K562 (cell line): ENCODE measurements around the gene ATP2A2. TPM values are rescaled to one million over a fixed set of nuclear protein-coding genes. Genes with fewer than 3 reads are reported as not detected.

Source experiments
- ATAC-seq: fragments of 200-7000 bp; cut with Tn5 transposase; 3 replicates; pipeline ENCODE4 v1.9.1; 2020; ENCODE audit warnings: moderate library complexity
- BruUV-seq: library from RNA; stranded (reverse); fragments of 400-500 nt; replicated peaks from 2 replicates; lab custom pipeline; 2021; lab: Mats Ljungman, UMichigan
- CTCF ChIA-PET: fragments of 300-600 bp; formaldehyde crosslinking; extraction: SDS; loops from one replicate; lab custom pipeline; 2021; ENCODE audit warnings: low intra/inter-chr PET ratio; lab: Yijun Ruan, JAX
- POLR2A ChIA-PET: fragments of 300-600, 350-650 bp; sonication (Branson Sonifier 250); formaldehyde crosslinking; extraction: SDS; loops from one replicate; lab custom pipeline; 2021; ENCODE audit warnings: antibody characterized with exemption, inconsistent platforms; lab: Yijun Ruan, JAX
- DNase-seq, 4 experiments: peaks; one replicate each; pipeline versions ENCODE4 v3.0.0 to v3.0.0-alpha.2; 2011 to 2018; ENCODE audit warnings: low spot score in 3 of 4, mixed read lengths in 3 of 4; ENCODE audit errors: extremely low read depth in 1 of 4
- FAIRE-seq: peaks from 2 replicates; lab custom pipeline; 2011; peaks lifted over from hg19 to GRCh38; lab: Jason Lieb, UNC
- H2AFZ ChIP-seq: 2 replicates; pipeline ENCODE4 v1.6.0; 2011; ENCODE audit warnings: low read depth, low read length, control low read depth, inconsistent platforms
- H3K27ac ChIP-seq: fragments of 200-600 bp; 3 replicates; pipeline ENCODE4 v1.8.0; 2011; ENCODE audit warnings: low read depth, mild to moderate bottlenecking, control low read depth, inconsistent platforms, low read length, moderate library complexity, mixed read lengths; ENCODE audit errors: extremely low read depth
- H3K27me3 ChIP-seq, 2 experiments: fragments of 300-600 bp in 1 of 2; 2 replicates in 1 of 2; 3 replicates in 1 of 2; pipeline versions ENCODE4 v1.6.0 to v1.8.0; 2011; ENCODE audit warnings: inconsistent platforms in 2 of 2, low read length in 2 of 2, mild to moderate bottlenecking in 1 of 2, mixed read lengths in 1 of 2, moderate library complexity in 1 of 2; ENCODE audit not compliant: control insufficient read depth in 2 of 2, insufficient read depth in 2 of 2
- H3K36me3 ChIP-seq: fragments of 300-600 bp; 3 replicates; pipeline ENCODE4 v1.8.0; 2011; ENCODE audit warnings: mild to moderate bottlenecking, low read length, inconsistent platforms; ENCODE audit not compliant: control insufficient read depth, insufficient read depth
- H3K4me1 ChIP-seq, 2 experiments: fragments of 200-600 bp in 1 of 2; replicated peaks in 1 of 2; 2 replicates in 1 of 2; 3 replicates in 1 of 2; pipeline versions ENCODE4 v1.5.1 to v1.8.0; 2011; ENCODE audit warnings: inconsistent platforms in 2 of 2, low read length in 2 of 2, mild to moderate bottlenecking in 1 of 2, mixed read lengths in 1 of 2, moderate library complexity in 1 of 2; ENCODE audit not compliant: control insufficient read depth in 2 of 2, insufficient read depth in 2 of 2
- H3K4me2 ChIP-seq: 2 replicates; pipeline ENCODE4 v1.6.1; 2011; ENCODE audit warnings: low read length, control low read depth, inconsistent platforms, mixed read lengths; ENCODE audit not compliant: insufficient read depth
- H3K4me3 ChIP-seq: fragments of 200-600 bp; sonication (generic), shearing (Covaris generic); 2 replicates; pipeline ENCODE4 v1.5.1; 2016; ENCODE audit warnings: control low read depth, inconsistent platforms
- H3K79me2 ChIP-seq: fragments of 200-600 bp; 3 replicates; pipeline ENCODE4 v1.8.0; 2011; ENCODE audit warnings: low read length, inconsistent platforms; ENCODE audit not compliant: control insufficient read depth, insufficient read depth
- H3K9ac ChIP-seq, 2 experiments: 2 replicates each; pipeline versions ENCODE4 v1.6.0 to v1.6.1; 2011; ENCODE audit warnings: low read depth in 2 of 2, low read length in 2 of 2, control low read depth in 1 of 2, inconsistent platforms in 1 of 2, mild to moderate bottlenecking in 1 of 2, mixed read lengths in 1 of 2; ENCODE audit not compliant: insufficient read depth in 1 of 2
- H3K9me1 ChIP-seq: one replicate; pipeline ENCODE4 v1.6.0; 2011; ENCODE audit warnings: inconsistent platforms, mild to moderate bottlenecking, low read length, moderate library complexity; ENCODE audit not compliant: control insufficient read depth, insufficient read depth
- H3K9me3 ChIP-seq: replicated peaks from 2 replicates; pipeline ENCODE4 v1.5.1; 2011; ENCODE audit warnings: low read depth, low read length, inconsistent platforms; ENCODE audit not compliant: control insufficient read depth, insufficient read depth
- H4K20me1 ChIP-seq: replicated peaks from 2 replicates; pipeline ENCODE4 v1.6.1; 2011; ENCODE audit warnings: low read length, inconsistent platforms, mixed read lengths; ENCODE audit not compliant: control insufficient read depth, insufficient read depth
- ARHGAP35 ChIP-seq: fragments of 450-650 bp; IDR thresholded peaks from 2 replicates; pipeline ENCODE4 v1.6.1; 2018; ENCODE audit not compliant: partially characterized antibody
- FOXJ2 ChIP-seq: fragments of 200-800 bp; sonication (Bioruptor generic); IDR thresholded peaks from 2 replicates; pipeline ENCODE4 v1.6.1; 2016; ENCODE audit warnings: missing genetic modification characterization, missing compliant biosample characterization
- GATAD2A ChIP-seq: fragments of 450-650 bp; IDR thresholded peaks from 2 replicates; pipeline ENCODE4 v1.6.1; 2017
- ILK ChIP-seq: fragments of 450-650 bp; IDR thresholded peaks from 2 replicates; pipeline ENCODE4 v1.6.1; 2016; ENCODE audit warnings: missing genetic modification characterization, low read depth, mild to moderate bottlenecking, missing compliant biosample characterization, moderate library complexity, borderline replicate concordance
- PATZ1 ChIP-seq: fragments of 250-450 bp; sonication (Bioruptor Pico); IDR thresholded peaks from 2 replicates; pipeline ENCODE4 v1.5.0; 2020; ENCODE audit warnings: mild to moderate bottlenecking, borderline replicate concordance
- RBBP5 ChIP-seq: fragments of 200-600 bp; sonication (generic); IDR thresholded peaks from 2 replicates; pipeline ENCODE4 v1.6.1; 2012; ENCODE audit warnings: borderline replicate concordance, mild to moderate bottlenecking, low read length, control low read depth, inconsistent platforms; ENCODE audit not compliant: insufficient read depth, poor library complexity, severe bottlenecking
- RBM15 ChIP-seq: fragments of 200-400 bp; formaldehyde crosslinking; IDR thresholded peaks from 2 replicates; pipeline ENCODE4 v1.6.1; 2018; ENCODE audit warnings: mild to moderate bottlenecking, low read length, moderate library complexity; ENCODE audit not compliant: insufficient read depth
- SMAD3 ChIP-seq: fragments of 450-650 bp; formaldehyde crosslinking; conservative IDR thresholded peaks from 2 replicates; pipeline ENCODE4 v1.4.0; 2020; ENCODE audit warnings: mild to moderate bottlenecking
- SREBF2 ChIP-seq: sonication (generic); formaldehyde crosslinking; IDR thresholded peaks from 2 replicates; pipeline ENCODE4 v1.4.0; 2020; ENCODE audit warnings: mild to moderate bottlenecking, missing genetic modification reagents
- SRF ChIP-seq, 2 experiments: fragments of 250-450, 450-650 bp in 1 of 2; sonication (Bioruptor Pico) in 1 of 2; sonication (generic) in 1 of 2; formaldehyde crosslinking; IDR thresholded peaks; 2 replicates each; pipeline versions ENCODE4 v1.5.0 to v1.5.1; 2020 to 2022; ENCODE audit warnings: mild to moderate bottlenecking in 1 of 2, missing genetic modification reagents in 1 of 2
- TFAP4 ChIP-seq: sonication (generic); formaldehyde crosslinking; IDR thresholded peaks from 2 replicates; pipeline ENCODE4 v1.8.0; 2022; ENCODE audit warnings: missing genetic modification reagents, mild to moderate bottlenecking, moderate library complexity, borderline replicate concordance
- ZC3H4 ChIP-seq: sonication (generic); formaldehyde crosslinking; IDR thresholded peaks from 2 replicates; pipeline ENCODE4 v1.9.0; 2021; ENCODE audit warnings: missing genetic modification reagents, borderline replicate concordance
- ZC3H8 ChIP-seq: fragments of 450-650 bp; IDR thresholded peaks from 2 replicates; pipeline ENCODE4 v1.6.1; 2017
- ZNF23 ChIP-seq: fragments of 250-450 bp; sonication (Bioruptor Pico); IDR thresholded peaks from 2 replicates; pipeline ENCODE4 v1.4.0; 2020; ENCODE audit warnings: mild to moderate bottlenecking
- WGBS: fragments of 100-300 bp; shearing (Covaris generic); methylation state at CpG from one replicate; pipeline ENCODE4 v1.1.6; 2016; ENCODE audit warnings: low coverage, mixed read lengths; ENCODE audit not compliant: insufficient coverage; ENCODE audit errors: missing lambda C conversion rate; 5-methylcytosine and 5-hydroxymethylcytosine counted together
- in situ Hi-C: fragments of 300-500 bp; cut with MboI; formaldehyde crosslinking; loops from 4 replicates; pipeline ENCODE4 v1.15.0; 2018; ENCODE audit warnings: inconsistent platforms, mixed read lengths
- intact Hi-C: fragments of 100-400 bp; cut with micrococcal nuclease; formaldehyde crosslinking; loops from 2 replicates; pipeline ENCODE4 v1.14.2; 2022
- polyA plus RNA-seq, 8 experiments: library from polyadenylated mRNA; depleted of rRNA in 4 of 8; stranded (reverse) in 5 of 8; unstranded in 3 of 8; fragments of >200 nt; fragmentation: Nextera tagmentation in 2 of 8; fragmentation: Illumina TruSeq in 1 of 8; extraction: Ambion mirVana in 2 of 8; extraction: Trizol in 1 of 8; gene quantifications; 2 replicates each; pipeline versions ENCODE4 v1.2.1 to v1.2.3, GENCODE V29; 2011 to 2014; ENCODE audit warnings: inconsistent platforms in 1 of 8, missing spikeins in 1 of 8
- total RNA-seq, 7 experiments: library from RNA; depleted of rRNA in 6 of 7; stranded (reverse); fragments of >200 nt in 6 of 7; fragmentation: Illumina TruSeq in 2 of 7; extraction: Trizol in 2 of 7; gene quantifications; 2 replicates each; pipeline versions ENCODE4 v1.2.1 to v1.2.3, GENCODE V29; 2011 to 2021; ENCODE audit warnings: low replicate concordance in 1 of 7
- TF ChIP-seq, protein P1 (sequence below): sonication (generic); formaldehyde crosslinking; IDR thresholded peaks from 2 replicates; pipeline ENCODE4 v1.5.0; 2020; ENCODE audit warnings: missing genetic modification reagents
- TF ChIP-seq, protein P2 (sequence below): IDR thresholded peaks from 2 replicates; pipeline ENCODE4 v1.6.1; 2011; ENCODE audit not compliant: insufficient read length; ENCODE audit errors: extremely low read depth

ATP2A2 gene
- total and polyA plus RNA-seq, 9 of the 15 experiments (the other 6 are each of a cell fraction or from before 2014, with no cell fraction given) = 5.2 to 205 (median 51.6) TPM

GRCh38 chr12:110304061-110304551 is 23.1 kb downstream of the ATP2A2 start (continued):
- TF ChIP-seq PATZ1 (CRISPR knock-in tag) = no peak
- no peak for TF ChIP-seq ZC3H8
- no peak for TF ChIP-seq ILK (tag)

DNA sequence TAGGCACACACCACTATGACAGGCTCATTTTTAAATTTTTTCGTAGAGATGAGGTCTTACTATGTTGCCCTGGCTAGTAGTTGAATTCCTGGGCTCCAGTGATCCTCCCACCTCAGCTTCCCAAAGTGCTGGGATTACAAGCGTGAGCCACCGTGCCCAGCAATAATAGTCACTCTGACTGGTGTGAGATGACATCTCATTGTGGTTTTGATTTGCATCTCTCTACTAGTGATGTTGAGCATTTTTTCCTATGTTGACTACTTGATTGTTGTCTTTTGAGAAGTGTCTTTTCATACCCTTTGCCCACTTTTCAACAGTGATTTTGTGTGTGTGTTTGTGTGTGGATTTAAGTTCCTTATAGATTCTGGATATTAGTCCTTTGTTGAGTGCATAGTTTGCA is 26.3 kb downstream of the ATP2A2 start:
- Histone ChIP-seq H3K9me3 (no peaks in the 10 kb centered on the region), H4K20me1 (peaks cover 12% of the 10 kb centered on the region; the same call in 1 of the 2 replicates), H3K27me3 (no peaks in the 10 kb centered on the region; a peak in 1 of 5 replicates), H3K4me3 (no peak overlapping the region), H3K9ac (no peak overlapping the region), H3K36me3 (peaks cover 81% of the 10 kb centered on the region), H3K9me1 (peaks cover 3% of the 10 kb centered on the region), H3K79me2 (peaks cover 94% of the 10 kb centered on the region), H3K4me2 (no peak overlapping the region), H3K27ac (no peak overlapping the region), H2AFZ (no peak overlapping the region), H3K4me1 (no peaks in the 10 kb centered on the region)
- intact Hi-C loops (no loop called here), in situ Hi-C loops (no loop called here)
- 82% methylated on average over 3 of the region's 3 CpGs for WGBS
- ChIA-PET POLR2A (interaction anchor here (1.1 to 1.5 kb wide), 2 partner anchors 11 kb away, joined by 3 to 15 read pairs; no protein-coding TSS in a partner anchor), CTCF (no interaction called here)
- ATAC-seq (no peak), FAIRE-seq (no peak), DNase-seq (no peak)
- TF ChIP-seq SMAD3 (CRISPR knock-in tag) = no peak
- TF ChIP-seq ZC3H4 (CRISPR knock-in tag) = no peak
- no peak for TF ChIP-seq ARHGAP35
- TF ChIP-seq, protein P1, sequence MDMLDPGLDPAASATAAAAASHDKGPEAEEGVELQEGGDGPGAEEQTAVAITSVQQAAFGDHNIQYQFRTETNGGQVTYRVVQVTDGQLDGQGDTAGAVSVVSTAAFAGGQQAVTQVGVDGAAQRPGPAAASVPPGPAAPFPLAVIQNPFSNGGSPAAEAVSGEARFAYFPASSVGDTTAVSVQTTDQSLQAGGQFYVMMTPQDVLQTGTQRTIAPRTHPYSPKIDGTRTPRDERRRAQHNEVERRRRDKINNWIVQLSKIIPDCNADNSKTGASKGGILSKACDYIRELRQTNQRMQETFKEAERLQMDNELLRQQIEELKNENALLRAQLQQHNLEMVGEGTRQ (CRISPR knock-in tag) = no peak
- no peak for TF ChIP-seq SRF (CRISPR knock-in tag; IDR thresholded peaks at IDR 0.05)
- no peak for TF ChIP-seq FOXJ2 (tag)
- no peak for TF ChIP-seq TFAP4 (CRISPR knock-in tag)
- no peak for TF ChIP-seq RBBP5
- no peak for TF ChIP-seq SREBF2 (CRISPR knock-in tag)
- no peak for TF ChIP-seq ZNF23 (CRISPR knock-in tag)
- TF ChIP-seq GATAD2A = no peak
- TF ChIP-seq, protein P2, sequence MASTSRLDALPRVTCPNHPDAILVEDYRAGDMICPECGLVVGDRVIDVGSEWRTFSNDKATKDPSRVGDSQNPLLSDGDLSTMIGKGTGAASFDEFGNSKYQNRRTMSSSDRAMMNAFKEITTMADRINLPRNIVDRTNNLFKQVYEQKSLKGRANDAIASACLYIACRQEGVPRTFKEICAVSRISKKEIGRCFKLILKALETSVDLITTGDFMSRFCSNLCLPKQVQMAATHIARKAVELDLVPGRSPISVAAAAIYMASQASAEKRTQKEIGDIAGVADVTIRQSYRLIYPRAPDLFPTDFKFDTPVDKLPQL = no peak
- TF ChIP-seq RBM15 = no peak
- no TSS peak for BruUV-seq
